Cerebellar cortex (tissue), 1 donor: ENCODE results near the gene SNRNP25.
A peak's percentile ranks its signal among the peaks of the same experiment; 100 is the strongest.
"Not testable (repeated sequence)": the region's sequence is repeated elsewhere in the genome, so short reads cannot be mapped to it uniquely, and the experiment has no call there.

Source experiments
- DNase-seq: peaks from one replicate; pipeline ENCODE4 v3.0.0-alpha.2; 2015; ENCODE audit warnings: low spot score

SNRNP25 gene

GRCh38 chr16:53346-54236 is at the start of gene SNRNP25, which contains the start of gene POLR3K:
TSS of gene SNRNP25 (plus strand) at chr16:53828. CDS start at chr16:54017, 189 bp downstream.
TSS of gene POLR3K (minus strand) at chr16:53608. CDS start at chr16:53586, 22 bp downstream.
- peak; percentile 98 for DNase-seq

GRCh38 chr16:9903-10665 is 43.5 kb upstream of the SNRNP25 start:
- DNase-seq, result no peak

DNA sequence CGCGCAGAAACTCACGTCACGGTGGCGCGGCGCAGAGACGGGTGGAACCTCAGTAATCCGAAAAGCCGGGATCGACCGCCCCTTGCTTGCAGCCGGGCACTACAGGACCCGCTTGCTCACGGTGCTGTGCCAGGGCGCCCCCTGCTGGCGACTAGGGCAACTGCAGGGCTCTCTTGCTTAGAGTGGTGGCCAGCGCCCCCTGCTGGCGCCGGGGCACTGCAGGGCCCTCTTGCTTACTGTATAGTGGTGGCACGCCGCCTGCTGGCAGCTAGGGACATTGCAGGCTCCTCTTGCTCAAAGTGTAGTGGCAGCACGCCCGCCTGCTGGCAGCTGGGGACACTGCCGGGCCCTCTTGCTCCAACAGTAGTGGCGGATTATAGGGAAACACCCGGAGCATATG is 42.9 kb upstream of the SNRNP25 start:
- not testable (repeated sequence) for DNase-seq

- DNase-seq, result not testable (repeated sequence)
Measured at GRCh38 chr16:17062-17765, 36.4 kb upstream of the SNRNP25 start.

GRCh38 chr16:20886-21285 is 32.7 kb upstream of the SNRNP25 start:
- not testable (repeated sequence) for DNase-seq

DNA sequence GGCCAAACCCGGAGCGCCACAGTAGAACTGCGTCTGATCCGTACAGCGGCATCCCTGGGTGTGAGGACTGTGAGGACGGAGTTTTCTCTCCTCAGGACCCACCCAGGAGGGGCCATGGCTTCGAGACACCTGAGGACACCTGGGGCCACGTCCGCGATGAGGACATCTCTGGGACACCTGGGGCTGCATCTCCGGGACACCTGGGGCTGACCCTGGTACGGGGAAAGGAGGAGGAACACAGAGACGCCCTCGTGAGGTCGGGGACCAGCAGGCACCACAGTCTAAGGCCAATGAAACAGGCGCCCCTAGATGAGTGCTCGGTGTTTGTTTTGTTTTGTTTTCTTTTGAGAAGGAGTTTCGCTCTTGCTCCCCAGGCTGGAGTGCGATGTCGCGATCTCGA is 29.5 kb upstream of the SNRNP25 start:
- DNase-seq, result not testable (repeated sequence)

DNA sequence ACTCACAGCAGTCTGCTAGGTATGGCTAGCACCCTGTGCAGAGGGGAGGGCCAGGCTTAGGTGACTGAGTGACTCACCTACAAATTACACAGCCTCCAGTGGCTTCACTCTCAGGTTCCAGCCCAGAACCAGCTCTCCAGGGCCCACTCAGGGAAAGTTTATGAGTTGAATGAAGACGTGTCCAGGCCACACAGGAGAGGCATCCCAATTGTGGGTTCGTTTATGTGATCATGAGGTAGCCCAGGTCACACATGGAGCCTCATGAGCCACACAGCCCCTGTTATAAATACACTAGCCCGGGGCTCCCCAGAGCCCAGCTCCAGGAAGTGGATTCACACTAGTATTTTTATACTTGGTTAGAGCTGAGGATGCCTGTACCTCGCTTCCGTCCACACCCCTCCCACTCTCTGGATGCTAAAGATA is 27.7 kb upstream of the SNRNP25 start:
- not testable (repeated sequence) for DNase-seq

DNA sequence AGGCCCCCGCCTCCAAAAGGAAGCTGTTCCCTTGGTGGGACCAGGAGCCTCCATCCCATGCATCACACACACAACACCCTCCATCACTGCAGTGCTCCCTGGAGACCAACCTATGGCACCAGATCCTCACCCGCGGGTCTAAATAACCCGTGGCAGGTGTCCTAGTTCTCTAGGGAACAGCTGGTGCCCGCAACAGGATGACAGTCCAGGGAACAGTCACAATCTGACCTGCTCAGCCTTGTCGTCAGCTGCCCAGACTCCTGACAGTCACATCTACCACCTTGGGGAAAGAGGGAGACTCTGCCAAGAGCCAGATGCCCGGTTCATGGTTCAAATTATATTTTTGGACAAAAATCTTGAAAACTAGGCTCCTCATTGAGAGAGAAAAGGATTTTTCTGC is 23.0 kb upstream of the SNRNP25 start:
- DNase-seq, result not testable (repeated sequence)

DNA sequence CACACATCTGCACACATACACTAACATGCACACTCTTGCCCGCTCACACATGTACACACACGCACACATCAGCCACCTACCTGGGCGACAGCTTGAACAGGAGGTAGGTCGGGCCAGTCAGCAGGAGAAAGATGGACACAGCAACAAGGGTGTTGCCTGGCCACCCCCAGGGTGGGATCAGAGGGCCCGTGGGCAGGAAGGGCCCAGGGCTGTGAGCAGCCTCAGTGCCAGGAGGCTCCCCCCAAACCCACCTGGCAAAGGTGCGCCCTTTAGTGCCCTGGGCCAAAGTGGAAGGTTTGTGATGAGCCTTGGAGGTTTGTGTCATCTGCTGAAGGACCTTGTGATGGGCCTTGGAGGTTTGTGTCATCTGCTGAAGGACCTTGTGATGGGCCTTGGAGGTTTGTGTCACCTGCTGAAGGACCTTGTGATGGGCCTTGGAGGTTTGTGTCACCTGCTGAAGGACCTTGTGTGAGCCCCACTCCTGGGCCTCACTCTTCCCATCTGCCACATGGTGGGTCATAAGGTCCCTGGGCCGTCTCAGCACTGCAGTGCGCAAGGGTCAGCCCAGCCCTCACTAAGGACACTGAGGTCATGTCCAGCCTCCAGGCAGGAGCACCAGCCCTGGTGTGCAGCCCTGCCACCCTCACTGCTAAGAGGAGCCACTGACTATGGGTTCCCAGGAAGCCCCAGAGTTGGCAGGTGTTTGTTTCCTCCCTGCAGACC is 20.3 kb upstream of the SNRNP25 start:
- DNase-seq, result not testable (repeated sequence)

- DNase-seq, result no peak
Measured at GRCh38 chr16:33877-34647, 19.6 kb upstream of the SNRNP25 start.

GRCh38 chr16:34648-34987 is 19.0 kb upstream of the SNRNP25 start:
- no peak for DNase-seq

DNA sequence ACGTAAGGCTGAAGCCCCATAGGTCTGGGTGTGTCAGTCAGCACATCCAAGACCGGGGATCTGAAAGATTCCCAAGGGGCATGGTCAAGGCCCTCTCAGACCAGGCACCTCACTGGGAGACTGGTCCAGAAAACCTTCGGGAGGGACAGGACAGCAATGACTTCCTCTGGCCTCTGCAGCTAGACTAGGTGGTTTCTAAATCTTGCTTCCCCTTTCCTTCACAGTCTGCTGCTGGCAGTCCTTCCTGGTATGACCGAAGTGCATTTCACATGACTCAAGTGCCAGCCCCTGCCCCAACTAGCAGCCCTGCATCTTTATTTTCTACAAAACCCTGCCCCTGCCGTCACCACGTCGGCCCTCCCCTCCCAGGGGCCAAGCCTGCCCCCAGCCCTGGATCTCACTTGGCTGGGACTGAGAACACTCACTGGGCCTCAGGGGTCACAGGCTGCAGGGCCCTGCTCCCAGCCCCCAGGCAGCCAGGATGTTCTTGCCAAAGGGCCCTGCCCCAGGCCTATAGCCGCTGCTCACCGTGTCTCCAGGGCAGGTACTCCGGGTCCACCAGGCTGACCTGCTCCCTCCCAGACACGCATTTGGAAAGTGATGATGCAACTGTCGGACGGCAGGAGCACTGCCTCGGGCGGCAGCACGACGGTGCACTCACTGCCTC is 18.5 kb upstream of the SNRNP25 start:
- DNase-seq, result no peak

DNA sequence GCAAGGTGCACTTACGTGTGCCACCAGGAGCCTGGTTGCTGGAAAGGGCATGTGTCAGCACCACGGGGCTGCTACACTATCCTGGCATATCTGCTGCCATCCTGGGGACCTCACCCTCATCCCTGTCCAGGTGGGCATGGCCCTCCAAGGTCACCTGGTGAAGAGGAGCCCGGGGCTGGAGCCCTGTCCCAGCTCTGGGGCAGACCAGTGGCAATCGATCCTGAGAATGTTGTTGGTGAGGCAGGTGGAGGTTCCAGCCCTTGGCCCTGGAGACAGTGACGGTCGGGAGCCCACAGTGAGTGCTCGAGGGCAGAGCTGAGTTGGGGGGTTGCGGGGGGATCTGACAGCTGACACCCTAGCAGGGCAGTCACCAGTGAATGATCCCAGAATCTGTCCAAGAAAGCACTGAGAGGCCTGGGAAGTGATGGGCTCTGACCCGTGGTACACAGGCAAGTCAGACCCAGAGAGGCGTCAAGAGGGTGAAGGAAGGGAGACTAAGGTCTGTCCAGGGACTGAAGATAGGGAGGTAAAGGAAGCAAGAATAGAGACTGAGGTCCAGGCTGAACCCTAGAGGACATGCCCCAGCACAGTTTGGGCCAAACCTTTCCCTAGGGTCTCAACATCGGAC is 17.8 kb upstream of the SNRNP25 start:
- DNase-seq, result no peak

DNA sequence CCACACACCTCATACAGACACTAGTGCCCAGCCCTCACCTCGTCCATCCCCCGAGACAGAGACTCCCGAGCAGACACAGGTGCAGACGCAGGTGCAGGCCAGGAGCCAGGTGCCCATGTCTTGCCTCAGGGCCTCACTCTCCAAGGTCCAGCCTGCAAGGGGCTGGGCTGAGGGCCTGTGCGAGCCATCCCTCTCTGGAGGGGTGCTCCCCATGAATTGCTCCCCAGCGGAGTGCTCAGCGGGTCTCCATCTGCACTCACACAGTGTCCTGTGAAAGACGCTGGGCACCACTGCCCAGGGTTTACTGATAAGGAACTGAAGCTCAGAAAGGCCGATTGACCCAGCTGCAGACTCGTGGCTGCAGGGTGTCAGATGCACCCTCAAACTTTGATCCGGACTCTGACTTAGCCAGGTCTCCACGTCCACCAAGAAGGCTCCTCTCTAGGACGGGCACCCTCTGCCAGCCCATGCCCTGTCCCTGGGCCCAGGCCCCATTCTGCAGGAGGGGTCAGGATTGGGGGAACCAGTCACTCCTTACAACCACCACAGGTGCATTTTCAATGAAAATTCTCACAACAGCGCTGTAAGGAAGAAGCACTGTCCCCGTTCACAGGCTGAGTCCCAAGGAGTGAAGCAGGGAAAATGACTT is 17.2 kb upstream of the SNRNP25 start:
- DNase-seq, result no peak

- DNase-seq, result no peak
Measured at GRCh38 chr16:37511-37910, 16.1 kb upstream of the SNRNP25 start.

DNA sequence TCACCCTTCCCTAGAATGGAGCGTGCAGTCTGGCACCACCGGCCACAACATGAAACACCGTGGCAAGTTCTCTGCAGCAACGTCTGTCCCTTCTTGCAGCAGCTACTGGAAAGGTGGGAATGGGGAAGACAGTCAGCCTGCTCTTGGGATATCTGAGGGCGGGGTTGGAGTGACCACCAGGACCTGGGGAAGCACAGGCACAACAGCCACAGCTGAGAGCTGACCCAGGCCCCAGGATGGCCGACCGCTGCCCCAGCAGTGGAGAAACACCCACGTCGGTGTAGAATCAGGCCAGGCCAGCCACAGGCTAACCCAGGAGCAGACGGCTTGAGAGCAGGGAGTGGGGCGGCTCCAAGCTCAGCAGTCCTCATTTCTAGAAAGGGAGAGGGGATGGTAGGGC is 15.4 kb upstream of the SNRNP25 start:
- DNase-seq, result not testable (repeated sequence)

DNA sequence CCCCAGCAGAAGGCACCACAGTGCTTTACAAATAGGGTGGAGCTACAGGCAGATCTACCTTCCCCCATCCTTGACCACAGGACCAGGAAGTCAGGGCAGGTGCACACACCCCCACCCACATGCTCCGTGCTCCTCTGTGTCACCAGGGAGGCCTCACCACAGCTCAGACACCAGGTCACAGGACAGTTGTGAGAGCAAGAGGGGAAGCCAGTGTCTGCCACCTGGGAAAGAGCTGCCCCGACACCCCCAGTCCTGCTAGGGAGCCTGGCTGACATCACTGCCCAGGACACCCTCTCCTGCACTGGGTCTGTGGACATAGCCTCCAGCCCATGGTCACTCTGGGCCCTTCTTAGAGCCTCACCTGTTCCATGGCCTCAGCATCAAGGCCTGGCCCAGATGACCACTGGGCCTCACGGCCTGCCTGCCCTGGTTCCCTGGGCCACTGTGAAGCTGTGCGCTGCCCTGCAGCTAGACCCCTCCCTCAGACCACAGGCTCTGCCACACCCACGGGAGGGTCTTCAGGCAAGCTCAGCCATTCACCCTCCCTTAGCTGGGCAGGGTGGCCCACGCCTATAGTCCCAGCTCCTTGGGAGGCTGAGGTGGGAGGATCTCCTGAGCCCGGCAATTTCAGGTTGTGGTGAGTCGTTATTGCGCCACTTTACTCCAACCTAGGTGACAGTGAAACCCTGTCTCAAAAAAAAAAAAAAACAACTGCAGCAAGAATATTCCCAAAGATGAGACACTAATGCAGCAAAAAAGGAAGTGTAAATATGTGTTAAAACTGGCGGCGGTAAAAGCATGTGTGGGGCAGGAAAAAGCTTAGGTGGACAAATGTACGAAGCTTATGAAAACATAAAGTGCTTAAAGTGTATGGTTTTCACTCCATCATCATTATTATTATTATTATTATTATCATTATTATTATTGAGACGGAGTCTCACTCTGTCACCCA is 14.4 kb upstream of the SNRNP25 start:
- no peak for DNase-seq

DNA sequence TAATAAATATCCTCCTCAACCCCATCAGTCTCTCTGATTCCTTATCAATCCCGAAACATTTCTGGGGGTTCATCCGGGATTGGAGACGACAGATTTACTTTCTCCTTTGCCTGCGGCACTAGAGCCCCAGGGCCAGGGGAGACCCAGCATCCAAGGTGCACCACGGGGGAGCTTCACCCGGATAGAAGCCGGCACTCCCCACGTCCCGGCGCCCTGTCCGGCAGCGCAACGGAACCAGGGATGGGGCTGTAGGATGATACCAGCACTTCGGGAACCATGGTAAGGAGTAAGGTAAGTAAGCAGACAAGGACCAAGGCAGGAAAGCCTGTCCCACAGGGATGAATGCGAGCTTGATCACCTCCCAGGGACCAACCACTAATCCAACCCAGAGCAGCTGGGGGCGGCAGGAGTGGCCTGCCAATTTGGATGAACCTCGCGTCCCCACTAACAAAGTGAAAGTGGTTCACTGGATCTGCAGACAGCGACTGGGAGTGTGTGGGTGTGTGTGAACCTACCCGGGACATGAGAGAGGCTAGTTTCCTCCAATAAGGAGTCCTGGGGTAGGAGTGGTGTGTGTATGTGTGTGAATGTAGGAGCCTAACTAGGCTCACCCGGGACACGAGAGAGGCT is 12.1 kb upstream of the SNRNP25 start:
- DNase-seq, result no peak
